NB4 (cell line): ENCODE data around the gene LGR5.

Source experiments
- DNase-seq: peaks from one replicate; pipeline ENCODE4 v3.0.0; 2010; ENCODE audit warnings: low read depth
- H3K4me3 ChIP-seq: one replicate; pipeline ENCODE4 v1.5.1; 2011; ENCODE audit warnings: mild to moderate bottlenecking, low read depth, low read length, moderate library complexity
- MAX ChIP-seq: IDR thresholded peaks from 2 replicates; pipeline ENCODE4 v1.6.1; 2011; ENCODE audit warnings: low read depth, low read length
- MYC ChIP-seq: IDR thresholded peaks from 2 replicates; pipeline ENCODE4 v1.6.1; 2011; ENCODE audit warnings: low read depth, low read length
- POLR2A ChIP-seq: IDR thresholded peaks from 2 replicates; pipeline ENCODE4 v1.6.1; 2011; ENCODE audit warnings: mild to moderate bottlenecking; ENCODE audit not compliant: insufficient read length; ENCODE audit errors: extremely low read depth
- TF ChIP-seq, protein P1 (sequence below): IDR thresholded peaks from one replicate; pipeline ENCODE4 v1.5.1; 2012; ENCODE audit warnings: low read depth, low read length

The LGR5 gene

GRCh38 chr12:71440763-71441748 lies 1.5 kb downstream of the LGR5 start:
- DNase-seq, result peak; percentile 75
- H3K4me3 ChIP-seq, result no peak overlapping the region
- TF ChIP-seq MYC (no peak), MAX (no peak), POLR2A (no peak)
- TF ChIP-seq, protein P1, sequence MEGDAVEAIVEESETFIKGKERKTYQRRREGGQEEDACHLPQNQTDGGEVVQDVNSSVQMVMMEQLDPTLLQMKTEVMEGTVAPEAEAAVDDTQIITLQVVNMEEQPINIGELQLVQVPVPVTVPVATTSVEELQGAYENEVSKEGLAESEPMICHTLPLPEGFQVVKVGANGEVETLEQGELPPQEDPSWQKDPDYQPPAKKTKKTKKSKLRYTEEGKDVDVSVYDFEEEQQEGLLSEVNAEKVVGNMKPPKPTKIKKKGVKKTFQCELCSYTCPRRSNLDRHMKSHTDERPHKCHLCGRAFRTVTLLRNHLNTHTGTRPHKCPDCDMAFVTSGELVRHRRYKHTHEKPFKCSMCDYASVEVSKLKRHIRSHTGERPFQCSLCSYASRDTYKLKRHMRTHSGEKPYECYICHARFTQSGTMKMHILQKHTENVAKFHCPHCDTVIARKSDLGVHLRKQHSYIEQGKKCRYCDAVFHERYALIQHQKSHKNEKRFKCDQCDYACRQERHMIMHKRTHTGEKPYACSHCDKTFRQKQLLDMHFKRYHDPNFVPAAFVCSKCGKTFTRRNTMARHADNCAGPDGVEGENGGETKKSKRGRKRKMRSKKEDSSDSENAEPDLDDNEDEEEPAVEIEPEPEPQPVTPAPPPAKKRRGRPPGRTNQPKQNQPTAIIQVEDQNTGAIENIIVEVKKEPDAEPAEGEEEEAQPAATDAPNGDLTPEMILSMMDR, result no peak

- TF ChIP-seq POLR2A, result no peak
- TF ChIP-seq, protein P1, result no peak
- TF ChIP-seq MAX, result no peak
- no peak for TF ChIP-seq MYC
- no peak overlapping the region for H3K4me3 ChIP-seq
- DNase-seq, result no peak
Observed at GRCh38 chr12:71441836-71442566, 2.4 kb downstream of the LGR5 start.

GRCh38 chr12:71442567-71442931 lies 3.0 kb downstream of the LGR5 start:
- no peak for DNase-seq
- TF ChIP-seq, protein P1, result no peak
- TF ChIP-seq MYC (no peak), MAX (no peak), POLR2A (no peak)

DNA sequence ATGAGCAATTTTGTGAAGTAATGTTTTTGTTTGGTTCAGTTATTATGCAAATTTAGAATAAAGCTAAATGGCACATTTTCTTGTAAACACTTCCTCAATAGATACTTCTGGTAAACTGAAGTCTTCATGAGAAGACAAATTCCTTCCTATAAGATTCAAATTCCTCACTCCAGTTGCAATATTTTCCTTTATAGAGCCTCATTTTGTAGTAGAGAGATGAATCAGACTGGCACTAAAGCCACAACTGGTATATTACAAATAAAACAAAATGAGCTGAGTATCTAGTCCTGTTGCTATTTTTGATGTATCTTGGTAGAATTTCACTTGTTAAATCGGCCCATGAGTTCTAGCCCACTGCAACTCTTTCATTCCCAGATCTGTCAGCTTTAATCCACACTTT lies 5.5 kb downstream of the LGR5 start:
- TF ChIP-seq, protein P1, result no peak
- TF ChIP-seq POLR2A (no peak), MAX (no peak), MYC (no peak)

More at GRCh38 chr12:71442567-71442931, 3.0 kb downstream of the LGR5 start:
- no peak overlapping the region for H3K4me3 ChIP-seq

DNA sequence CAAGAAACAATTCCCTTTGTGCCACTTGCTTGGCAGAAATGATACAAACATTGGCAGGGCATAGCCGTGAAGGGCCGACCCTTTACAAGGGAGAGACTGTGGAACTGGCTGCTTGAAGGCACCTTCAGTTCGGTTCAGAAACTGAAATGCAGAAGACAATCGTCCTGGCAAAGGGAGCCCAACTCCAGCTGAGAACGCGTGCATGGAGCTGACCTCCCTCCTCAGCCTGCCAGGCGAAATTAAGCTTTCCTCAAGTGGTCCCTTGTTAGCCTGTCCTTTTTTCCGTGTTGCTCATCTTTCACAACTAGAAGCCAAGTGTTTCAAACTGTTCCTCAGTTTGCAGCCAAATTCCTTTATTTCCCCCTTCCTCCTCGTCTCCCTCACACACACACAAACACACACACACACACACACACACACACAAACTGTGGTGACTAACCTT lies 8.1 kb downstream of the LGR5 start:
- no peak for DNase-seq
- TF ChIP-seq POLR2A, result no peak
- no peak for TF ChIP-seq MAX
- no peak for TF ChIP-seq MYC
- no peak overlapping the region for H3K4me3 ChIP-seq

More for the DNA sequence above, 5.5 kb downstream of the LGR5 start:
- DNase-seq, result no peak
- no peak overlapping the region for H3K4me3 ChIP-seq

- no peak for DNase-seq
- TF ChIP-seq MAX (no peak), MYC (no peak), POLR2A (no peak)
- TF ChIP-seq, protein P1, result no peak
- no peak overlapping the region for H3K4me3 ChIP-seq
Observed at GRCh38 chr12:71448150-71448581, 8.6 kb downstream of the LGR5 start.
